Heart right ventricle (tissue), 16 donors: ENCODE results near the gene SPARC. TPM values are rescaled to one million over a fixed set of nuclear protein-coding genes. Genes with fewer than 3 reads are reported as not detected.

ENCODE experiments used
- ATAC-seq, 8 donors: fragments of 200-7000 bp; cut with Tn5 transposase; one replicate each; pipeline ENCODE4 v1.9.1; 2020; ENCODE audit warnings: mild to moderate bottlenecking in 8 of 8, moderate library complexity in 8 of 8, moderate number of reproducible peaks in 1 of 8
- DNase-seq, 2 donors: peaks; one replicate each; pipeline ENCODE4 v3.0.0-alpha.2; 2020
- H3K27ac ChIP-seq, 10 donors: fragments of 200-600 bp; sonication (generic) in 2 of 10; one replicate each; pipeline versions ENCODE4 v1.5.0 to v1.8.0; 2020 to 2022; ENCODE audit warnings: mild to moderate bottlenecking in 3 of 10
- H3K27me3 ChIP-seq, 7 donors: fragments of 200-600 bp; one replicate each; pipeline ENCODE4 v1.8.0; 2021 to 2022; ENCODE audit warnings: mild to moderate bottlenecking in 2 of 7
- H3K36me3 ChIP-seq, 9 donors: fragments of 200-600 bp; sonication (generic) in 1 of 9; one replicate each; pipeline versions ENCODE4 v1.5.0 to v1.8.0; 2020 to 2022; ENCODE audit warnings: mild to moderate bottlenecking in 2 of 9
- H3K4me1 ChIP-seq, 9 donors: fragments of 200-600 bp; sonication (generic) in 1 of 9; one replicate each; pipeline versions ENCODE4 v1.5.0 to v1.8.0; 2020 to 2022; ENCODE audit warnings: mild to moderate bottlenecking in 4 of 9
- H3K4me3 ChIP-seq, 10 donors: fragments of 200-600 bp; sonication (generic) in 2 of 10; one replicate each; pipeline versions ENCODE4 v1.5.0 to v1.8.0; 2020 to 2022; ENCODE audit warnings: mild to moderate bottlenecking in 7 of 10, moderate library complexity in 2 of 10
- H3K9me3 ChIP-seq, 11 donors: fragments of 200-600 bp in 10 of 11; sonication (generic) in 2 of 11; one replicate each; pipeline versions ENCODE4 v1.5.0 to v1.8.0; 2013 to 2022; ENCODE audit warnings: mild to moderate bottlenecking in 2 of 11, control low read depth in 1 of 11, moderate library complexity in 1 of 11
- WGBS, 2 donors: extraction: QIAGEN DNeasy Blood & Tissue Kit; methylation state at CpG; one replicate each; pipeline ENCODE4 v1.1.7; 2013; ENCODE audit warnings: inconsistent platforms in 1 of 2; 5-methylcytosine and 5-hydroxymethylcytosine counted together
- intact Hi-C, 10 donors: fragments of 100-400 bp; cut with DNase I; formaldehyde crosslinking; loops; one replicate each; pipeline versions ENCODE4 v1.11.1 to v1.14.2; 2022
- polyA plus RNA-seq, 2 donors: library from polyadenylated mRNA; stranded (reverse); fragments of 200-250 nt; gene quantifications; one replicate each; pipeline ENCODE4 v1.2.3, GENCODE V29; 2013
- total RNA-seq, 10 donors: library from RNA; stranded (reverse); fragmentation: NEBNext Ultra II Directional in 3 of 10; extraction: Animal tissue kit (Norgen Biotek cat#: 25700) in 3 of 10; gene quantifications; one replicate each; pipeline versions ENCODE4 v1.2.1 to v1.2.4, GENCODE V29; 2021 to 2023
- TF ChIP-seq, protein P1 (sequence below), 9 donors: fragments of 200-600 bp; sonication (generic) in 2 of 9; IDR thresholded peaks; one replicate each; pipeline versions ENCODE4 v1.5.0 to v1.8.0; 2021 to 2022; ENCODE audit warnings: antibody characterized with exemption in 9 of 9, mild to moderate bottlenecking in 5 of 9, moderate library complexity in 1 of 9
- donor health status: Arrhythmogenic right ventricular cardiomyopathy.
- donor health status: ischemic (EF 13 %, LVEDD 7.1; RV severe dilation, severe dysfunction).
- donor health status: healthy with polysubstance abuse.
- donor health status: DM: no; HTN: yes; CAD: no.
- donor health status: DM: no; HTN: no; CAD: no.
- donor health status: ischemic (EF 25% LVEDD 6.9; RV normal size, moderate dysfunction).
- donor health status: ischemic (EF 25% LVEDD 5.7; RV mildly dilated, moderate dysfunction).
- donor health status: healthy.
- donor health status: DM: yes; HTN: yes; CAD: no.
- donor health status: Ischemic cardiomyopathy.
- donor health status: ischemic (EF 35%, LVEDD 5.7; RV mildly dilated, moderate dysfunction).
- donor health status: nonischemic (EF 11% LVEDD 7.7; RV severe dilation, severe dysfunction).
- donor health status: DM: yes; HTN: yes; CAD: no.
- donor health status: PGD.
- donor health status: ischemic (EF 29% LVEDD 5.4; RV normal size, mild dysfunction).
- donor health status: nonischemic (EF 23%, LVEDD 6.1; RV moderate dilation, normal function).

The SPARC gene
- total and polyA plus RNA-seq, 12 donors, result 144 to 1,135 (median 456) TPM

DNA sequence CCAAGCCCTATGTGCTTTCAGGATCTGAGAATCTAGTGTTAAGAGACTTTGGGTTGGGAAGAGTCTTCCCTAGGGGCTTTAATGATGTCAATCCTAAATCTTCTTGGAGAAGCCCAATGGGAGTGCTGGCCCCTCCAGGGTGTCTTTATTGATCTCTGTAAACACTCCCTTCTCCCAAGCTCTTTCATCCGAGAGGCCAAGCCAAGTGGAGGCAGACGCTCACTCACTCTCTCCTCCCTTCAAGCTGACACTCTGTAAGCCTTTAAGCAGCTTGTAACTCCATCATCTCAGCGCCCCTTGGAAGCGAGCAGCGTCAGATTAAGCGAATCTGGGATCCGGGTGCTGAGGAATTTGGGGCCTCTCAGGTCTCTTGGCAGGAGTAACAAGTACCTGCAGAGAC lies 37.7 kb downstream of the SPARC start:
- no peaks in the 10 kb centered on the region for H3K36me3 ChIP-seq
- TF ChIP-seq, protein P1, sequence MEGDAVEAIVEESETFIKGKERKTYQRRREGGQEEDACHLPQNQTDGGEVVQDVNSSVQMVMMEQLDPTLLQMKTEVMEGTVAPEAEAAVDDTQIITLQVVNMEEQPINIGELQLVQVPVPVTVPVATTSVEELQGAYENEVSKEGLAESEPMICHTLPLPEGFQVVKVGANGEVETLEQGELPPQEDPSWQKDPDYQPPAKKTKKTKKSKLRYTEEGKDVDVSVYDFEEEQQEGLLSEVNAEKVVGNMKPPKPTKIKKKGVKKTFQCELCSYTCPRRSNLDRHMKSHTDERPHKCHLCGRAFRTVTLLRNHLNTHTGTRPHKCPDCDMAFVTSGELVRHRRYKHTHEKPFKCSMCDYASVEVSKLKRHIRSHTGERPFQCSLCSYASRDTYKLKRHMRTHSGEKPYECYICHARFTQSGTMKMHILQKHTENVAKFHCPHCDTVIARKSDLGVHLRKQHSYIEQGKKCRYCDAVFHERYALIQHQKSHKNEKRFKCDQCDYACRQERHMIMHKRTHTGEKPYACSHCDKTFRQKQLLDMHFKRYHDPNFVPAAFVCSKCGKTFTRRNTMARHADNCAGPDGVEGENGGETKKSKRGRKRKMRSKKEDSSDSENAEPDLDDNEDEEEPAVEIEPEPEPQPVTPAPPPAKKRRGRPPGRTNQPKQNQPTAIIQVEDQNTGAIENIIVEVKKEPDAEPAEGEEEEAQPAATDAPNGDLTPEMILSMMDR (IDR thresholded peaks at IDR 0.05), result no peak
- no peaks in the 10 kb centered on the region for H3K9me3 ChIP-seq
- 76 to 83% methylated on average over 7 of the region's 7 CpGs for WGBS, 2 donors
- no peaks in the 10 kb centered on the region for H3K4me1 ChIP-seq
- ATAC-seq (no peak), DNase-seq (no peak)
- intact Hi-C loops, result no loop called here
- no peak overlapping the region for H3K4me3 ChIP-seq
- no peak overlapping the region for H3K27ac ChIP-seq
- H3K27me3 ChIP-seq, result no peaks in the 10 kb centered on the region

DNA sequence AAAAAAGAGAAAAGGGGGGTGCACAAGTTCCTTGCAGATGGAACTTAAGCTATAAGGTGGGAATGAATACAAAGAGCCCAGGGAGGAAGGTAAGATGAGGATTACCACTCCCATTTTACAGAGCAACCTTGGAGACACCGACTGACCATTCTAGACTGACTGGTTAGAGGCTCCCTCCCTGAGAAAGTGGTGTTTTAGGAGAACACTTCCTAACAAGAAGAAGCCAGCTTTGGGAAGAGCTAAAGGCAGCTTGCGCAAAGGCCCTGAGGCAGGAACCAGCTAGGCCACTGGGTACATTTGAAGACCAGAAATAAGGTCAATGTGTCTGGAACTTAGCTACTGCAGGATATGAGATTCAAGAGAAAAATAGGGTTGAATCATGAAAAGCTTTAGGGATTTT lies 38.6 kb downstream of the SPARC start:
- ATAC-seq, result no peak
- DNase-seq, result no peak
- Histone ChIP-seq H3K27ac (no peak overlapping the region), H3K27me3 (no peaks in the 10 kb centered on the region), H3K4me3 (no peak overlapping the region), H3K9me3 (no peaks in the 10 kb centered on the region), H3K36me3 (no peaks in the 10 kb centered on the region), H3K4me1 (no peaks in the 10 kb centered on the region)
- intact Hi-C loops, result no loop called here
- TF ChIP-seq, protein P1 (IDR thresholded peaks at IDR 0.05), result no peak
- WGBS, 2 donors, result 92 to 98% methylated on average over 2 of the region's 2 CpGs

DNA sequence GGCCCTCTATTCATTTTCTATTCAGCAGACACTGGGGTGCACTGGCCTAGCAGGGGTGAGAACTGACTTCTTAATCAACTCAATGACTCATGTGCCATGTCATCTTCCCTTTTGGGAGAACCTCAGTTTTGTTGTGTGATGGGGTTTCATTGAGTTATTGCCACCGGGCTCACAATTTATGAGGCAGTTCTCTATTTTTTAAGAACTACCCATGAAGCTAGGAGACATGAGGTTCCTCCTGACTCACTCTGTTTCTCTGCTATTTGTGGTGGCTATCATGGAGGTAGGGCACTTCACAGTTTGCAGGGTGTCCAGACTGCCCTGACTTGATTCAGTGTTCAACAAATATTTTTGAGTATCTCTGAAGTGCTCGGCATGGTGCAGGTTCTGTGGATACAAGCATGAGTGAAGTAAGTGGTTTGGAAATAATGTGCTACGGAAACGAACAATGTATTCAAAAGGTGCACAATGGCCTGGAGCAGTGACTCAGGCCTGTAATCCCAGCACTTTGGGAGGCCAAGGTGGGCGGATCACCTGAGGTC lies 39.3 kb downstream of the SPARC start:
- 89 to 93% methylated on average over 5 of the region's 5 CpGs for WGBS, 2 donors

DNA sequence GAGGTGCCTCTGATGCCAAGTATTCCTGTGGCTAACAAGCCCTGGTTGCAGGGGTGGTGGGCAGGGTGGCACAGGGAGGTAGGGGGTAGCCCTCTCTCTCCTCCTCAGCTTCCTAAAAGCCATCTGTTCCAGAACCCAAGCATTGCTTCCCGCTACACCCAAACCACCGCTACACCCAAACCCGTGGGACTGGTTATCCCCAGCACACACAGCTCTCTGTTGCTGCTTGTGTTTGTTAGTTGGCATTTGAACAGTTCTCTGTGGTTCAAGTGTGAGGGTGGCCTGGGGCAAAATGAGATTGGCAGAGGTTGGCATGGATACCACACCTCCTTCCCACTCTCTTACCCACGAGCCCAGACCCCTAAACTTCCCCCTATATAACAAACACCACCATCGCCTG lies 40.4 kb downstream of the SPARC start:
- WGBS, 2 donors, result 90 to 91% methylated on average over 5 of the region's 5 CpGs
- H3K4me1 ChIP-seq, result no peaks in the 10 kb centered on the region
- intact Hi-C loops, result no loop called here
- no peak for DNase-seq
- no peak overlapping the region for H3K4me3 ChIP-seq
- ATAC-seq, result no peak
- no peak overlapping the region for H3K27ac ChIP-seq
- H3K36me3 ChIP-seq, result no peaks in the 10 kb centered on the region
- H3K27me3 ChIP-seq, result no peaks in the 10 kb centered on the region
- H3K9me3 ChIP-seq, result no peaks in the 10 kb centered on the region
- TF ChIP-seq, protein P1 (IDR thresholded peaks at IDR 0.05), result no peak

More for the DNA sequence above, 39.3 kb downstream of the SPARC start:
- H3K4me3 ChIP-seq, result no peak overlapping the region
- H3K27me3 ChIP-seq, result no peaks in the 10 kb centered on the region
- DNase-seq, result no peak
- H3K9me3 ChIP-seq, result no peaks in the 10 kb centered on the region
- TF ChIP-seq, protein P1 (IDR thresholded peaks at IDR 0.05), result no peak
- no peak for ATAC-seq
- intact Hi-C loops, result no loop called here
- no peaks in the 10 kb centered on the region for H3K4me1 ChIP-seq
- no peaks in the 10 kb centered on the region for H3K36me3 ChIP-seq
- no peak overlapping the region for H3K27ac ChIP-seq
